ENCODE measurements around the gene DIAPH2. TPM values are rescaled to one million over a fixed set of nuclear protein-coding genes. Genes with fewer than 3 reads are reported as not detected.

The DIAPH2 gene
- total and polyA plus RNA-seq, 7 donors: 2.6 to 19.2 (median 11.5) TPM

- WGBS, 3 donors: 90 to 94% (median 93%) methylated on average over 1 of the region's 1 CpG
- Histone ChIP-seq H3K27me3 (ENCODE audit: insufficient read depth in 3 of 3, low read length in 2 of 3) (no peaks in the 10 kb centered on the region), H3K4me1 (no peaks in the 10 kb centered on the region), H3K36me3 (ENCODE audit: insufficient read depth in 1 of 2, low read depth in 1 of 2) (no peaks in the 10 kb centered on the region), H3K9me3 (no peaks in the 10 kb centered on the region), H3K27ac (no peak overlapping the region), H3K4me3 (no peak overlapping the region)
- ATAC-seq: no peak
- no peak for DNase-seq
- no peak for TF ChIP-seq CTCF (IDR thresholded peaks at IDR 0.05)
- intact Hi-C loops (cut with DNase I): no loop called here
These were observed 644.3 kb downstream of the DIAPH2 start for GRCh38 chrX:97328853-97329390.

- intact Hi-C loops (cut with DNase I): no loop called here
- TF ChIP-seq CTCF (IDR thresholded peaks at IDR 0.05): no peak
These were observed 645.5 kb downstream of the DIAPH2 start for GRCh38 chrX:97330151-97330550.

DNA sequence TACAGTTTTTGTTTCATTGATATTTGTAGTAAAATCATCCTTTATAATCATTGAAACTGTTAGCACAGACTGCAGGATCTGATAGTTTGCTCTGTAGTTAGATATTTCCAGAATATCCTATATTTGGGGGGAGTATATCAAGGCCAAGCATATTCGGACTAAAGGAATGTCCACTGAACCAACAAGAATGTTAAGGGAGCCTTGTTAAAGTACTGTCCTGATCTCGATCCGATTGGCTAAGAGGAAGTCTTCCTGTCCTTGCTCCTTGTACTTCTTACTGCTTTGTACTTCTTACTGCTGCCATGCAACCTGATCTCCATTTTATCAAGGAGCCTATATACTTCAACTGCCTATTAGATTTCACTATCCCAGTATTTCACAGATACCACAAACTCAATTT lies 648.3 kb downstream of the DIAPH2 start:
- Histone ChIP-seq H3K9me3 (no peaks in the 10 kb centered on the region), H3K36me3 (ENCODE audit: insufficient read depth in 1 of 2, low read depth in 1 of 2) (no peaks in the 10 kb centered on the region), H3K4me1 (no peaks in the 10 kb centered on the region), H3K27ac (no peak overlapping the region), H3K4me3 (no peak overlapping the region), H3K27me3 (ENCODE audit: insufficient read depth in 3 of 3, low read length in 2 of 3) (no peaks in the 10 kb centered on the region)
- intact Hi-C loops (cut with DNase I): no loop called here
- 68 to 83% (median 70%) methylated on average over 3 of the region's 3 CpGs for WGBS, 3 donors
- ATAC-seq (no peak), DNase-seq (no peak)
- no peak for TF ChIP-seq CTCF (IDR thresholded peaks at IDR 0.05)

More at GRCh38 chrX:97330151-97330550, 645.5 kb downstream of the DIAPH2 start:
- ATAC-seq (no peak), DNase-seq (no peak)
- 83 to 100% (median 100%) methylated on average over 1 of the region's 1 CpG for WGBS, 3 donors
- Histone ChIP-seq H3K9me3 (no peaks in the 10 kb centered on the region), H3K4me3 (no peak overlapping the region), H3K36me3 (ENCODE audit: insufficient read depth in 1 of 2, low read depth in 1 of 2) (no peaks in the 10 kb centered on the region), H3K27ac (no peak overlapping the region), H3K27me3 (ENCODE audit: insufficient read depth in 3 of 3, low read length in 2 of 3) (no peaks in the 10 kb centered on the region), H3K4me1 (no peaks in the 10 kb centered on the region)

DNA sequence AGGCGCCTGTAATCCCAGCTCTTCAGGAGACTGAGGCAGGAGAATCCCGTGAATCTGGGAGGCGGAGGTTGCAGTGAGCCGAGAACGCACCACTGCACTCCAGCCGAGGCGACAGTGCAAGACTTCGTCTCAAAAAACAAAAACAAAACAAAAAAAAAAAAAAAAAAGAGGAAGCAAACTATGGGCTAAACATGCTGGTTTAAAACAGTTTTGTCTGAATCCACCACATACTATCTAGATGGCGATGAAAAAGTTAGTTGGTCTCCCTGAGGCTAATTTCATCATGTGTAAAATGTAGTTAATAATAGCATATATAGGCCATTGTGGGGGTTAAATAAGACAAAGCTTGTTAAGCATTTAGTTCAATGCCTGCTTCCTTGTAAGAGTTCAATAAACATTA lies 650.2 kb downstream of the DIAPH2 start:
- H3K27ac ChIP-seq: no peak overlapping the region
- TF ChIP-seq CTCF (IDR thresholded peaks at IDR 0.05): no peak
- no peak overlapping the region for H3K4me3 ChIP-seq
- DNase-seq (no peak), ATAC-seq (no peak)
- no peaks in the 10 kb centered on the region for H3K27me3 ChIP-seq (ENCODE audit: insufficient read depth in 3 of 3, low read length in 2 of 3)
- H3K36me3 ChIP-seq (ENCODE audit: insufficient read depth in 1 of 2, low read depth in 1 of 2): no peaks in the 10 kb centered on the region
- no peaks in the 10 kb centered on the region for H3K4me1 ChIP-seq
- 94 to 99% (median 96%) methylated on average over 9 of the region's 9 CpGs for WGBS, 3 donors
- intact Hi-C loops (cut with DNase I): no loop called here
- H3K9me3 ChIP-seq: no peaks in the 10 kb centered on the region

GRCh38 chrX:97344724-97345123 lies 660.1 kb downstream of the DIAPH2 start:
- DNase-seq (no peak), ATAC-seq (no peak)
- no peaks in the 10 kb centered on the region for H3K36me3 ChIP-seq (ENCODE audit: insufficient read depth in 1 of 2, low read depth in 1 of 2)
- 52 to 86% (median 71%) methylated on average over 2 of the region's 2 CpGs for WGBS, 3 donors
- TF ChIP-seq CTCF (IDR thresholded peaks at IDR 0.05): no peak
- no peaks in the 10 kb centered on the region for H3K4me1 ChIP-seq
- no peaks in the 10 kb centered on the region for H3K27me3 ChIP-seq (ENCODE audit: insufficient read depth in 3 of 3, low read length in 2 of 3)
- intact Hi-C loops (cut with DNase I): no loop called here
- H3K4me3 ChIP-seq: no peak overlapping the region
- no peaks in the 10 kb centered on the region for H3K9me3 ChIP-seq
- H3K27ac ChIP-seq: no peak overlapping the region

Data from psoas muscle (tissue), 8 donors.